H9 (cell line): Measurements from ENCODE around the gene ZNF14. TPM values are rescaled to one million over a fixed set of nuclear protein-coding genes. Genes with fewer than 3 reads are reported as not detected.

Experiments used
- DNase-seq: peaks from one replicate; pipeline ENCODE4 v3.0.0-alpha.2; 2017
- H2AFZ ChIP-seq: one replicate; pipeline ENCODE4 v1.6.1; 2013; ENCODE audit warnings: mild to moderate bottlenecking, low read length, control low read depth, moderate library complexity
- H2AK5ac ChIP-seq: 2 replicates; pipeline ENCODE4 v1.6.1; 2013; ENCODE audit warnings: low read length, control low read depth, mixed read lengths; ENCODE audit not compliant: insufficient read length
- H2BK120ac ChIP-seq: one replicate; pipeline ENCODE4 v1.6.1; 2013; ENCODE audit warnings: low read depth, mild to moderate bottlenecking, low read length, control low read depth, inconsistent platforms; ENCODE audit not compliant: poor library complexity, severe bottlenecking
- H2BK12ac ChIP-seq: 2 replicates; pipeline ENCODE4 v1.6.1; 2013; ENCODE audit warnings: low read length, control low read depth, mixed read lengths, low read depth; ENCODE audit not compliant: insufficient read length
- H2BK15ac ChIP-seq: 2 replicates; pipeline ENCODE4 v1.6.1; 2013; ENCODE audit warnings: low read depth, low read length, control low read depth
- H2BK20ac ChIP-seq: one replicate; pipeline ENCODE4 v1.6.1; 2013; ENCODE audit warnings: low read depth, mild to moderate bottlenecking, low read length, control low read depth, inconsistent platforms; ENCODE audit not compliant: poor library complexity, severe bottlenecking
- H2BK5ac ChIP-seq: 2 replicates; pipeline ENCODE4 v1.6.1; 2013; ENCODE audit warnings: low read length, control low read depth, mixed read lengths; ENCODE audit not compliant: insufficient read length
- H3K14ac ChIP-seq: 2 replicates; pipeline ENCODE4 v1.6.1; 2013; ENCODE audit warnings: low read length, control low read depth; ENCODE audit not compliant: insufficient read depth
- H3K18ac ChIP-seq: 2 replicates; pipeline ENCODE4 v1.6.1; 2013; ENCODE audit warnings: low read depth, mild to moderate bottlenecking, mixed read lengths, low read length, control low read depth; ENCODE audit not compliant: insufficient read length
- H3K23ac ChIP-seq: 2 replicates; pipeline ENCODE4 v1.6.1; 2013; ENCODE audit warnings: low read length, control low read depth, mixed read lengths, low read depth; ENCODE audit not compliant: insufficient read length
- H3K23me2 ChIP-seq: 2 replicates; pipeline ENCODE4 v1.6.1; 2013; ENCODE audit warnings: low read depth, mild to moderate bottlenecking, mixed read lengths, low read length, control low read depth; ENCODE audit not compliant: insufficient read length, poor library complexity, severe bottlenecking
- H3K27ac ChIP-seq: 2 replicates; pipeline ENCODE4 v1.5.1; 2013; ENCODE audit warnings: low read length, control low read depth, mixed read lengths, low read depth; ENCODE audit not compliant: insufficient read length
- H3K27me3 ChIP-seq: 2 replicates; pipeline ENCODE4 v1.6.1; 2013; ENCODE audit warnings: low read length, control low read depth, inconsistent platforms; ENCODE audit not compliant: insufficient read depth
- H3K4ac ChIP-seq: 2 replicates; pipeline ENCODE4 v1.6.1; 2013; ENCODE audit warnings: low read depth, mild to moderate bottlenecking, control low read depth, inconsistent platforms, low read length, moderate library complexity
- H3K4me1 ChIP-seq: 2 replicates; pipeline ENCODE4 v1.6.1; 2013; ENCODE audit warnings: low read length, control low read depth, inconsistent platforms; ENCODE audit not compliant: insufficient read depth
- H3K4me2 ChIP-seq: 2 replicates; pipeline ENCODE4 v1.6.1; 2013; ENCODE audit warnings: low read length, control low read depth, mixed read lengths; ENCODE audit not compliant: insufficient read length, insufficient read depth
- H3K56ac ChIP-seq: 2 replicates; pipeline ENCODE4 v1.6.1; 2013; ENCODE audit warnings: low read depth, mild to moderate bottlenecking, mixed read lengths, low read length, control low read depth; ENCODE audit not compliant: insufficient read length
- H3K79me1 ChIP-seq: 2 replicates; pipeline ENCODE4 v1.6.1; 2013; ENCODE audit warnings: low read depth, mild to moderate bottlenecking, moderate library complexity, low read length, control low read depth, inconsistent platforms; ENCODE audit not compliant: insufficient read depth, poor library complexity, severe bottlenecking
- H3K79me2 ChIP-seq: 2 replicates; pipeline ENCODE4 v1.6.1; 2013; ENCODE audit warnings: low read length, control low read depth, inconsistent platforms; ENCODE audit not compliant: insufficient read depth
- H3K9ac ChIP-seq: 2 replicates; pipeline ENCODE4 v1.6.1; 2013; ENCODE audit warnings: low read length, control low read depth, mixed read lengths; ENCODE audit not compliant: insufficient read length; ENCODE audit errors: extremely low read depth
- H3K9me3 ChIP-seq: one replicate; pipeline ENCODE4 v1.6.1; 2013; ENCODE audit warnings: low read depth, low read length, inconsistent platforms; ENCODE audit not compliant: control insufficient read depth
- H3T11ph ChIP-seq: one replicate; pipeline ENCODE4 v1.6.1; 2013; ENCODE audit warnings: mild to moderate bottlenecking, low read length, control low read depth, inconsistent platforms
- H4K20me1 ChIP-seq: one replicate; pipeline ENCODE4 v1.6.1; 2013; ENCODE audit not compliant: control insufficient read depth, insufficient read length, insufficient read depth
- H4K5ac ChIP-seq: 2 replicates; pipeline ENCODE4 v1.6.1; 2013; ENCODE audit warnings: low read depth, mild to moderate bottlenecking, mixed read lengths, low read length, control low read depth; ENCODE audit not compliant: insufficient read length
- H4K8ac ChIP-seq: replicated peaks from 2 replicates; pipeline ENCODE4 v1.6.1; 2013; ENCODE audit warnings: low read length, control low read depth, mixed read lengths, low read depth; ENCODE audit not compliant: insufficient read length
- H4K91ac ChIP-seq: 2 replicates; pipeline ENCODE4 v1.6.1; 2013; ENCODE audit warnings: low read depth, mild to moderate bottlenecking, moderate library complexity, mixed read lengths, low read length, control low read depth; ENCODE audit not compliant: insufficient read length
- H3K27ac Mint-ChIP-seq, 3 experiments: 2 replicates in 2 of 3; 3 replicates in 1 of 3; pipeline ENCODE4 v1.8.0; 2020 to 2021; ENCODE audit warnings: mixed read lengths in 3 of 3, mild to moderate bottlenecking in 1 of 3, moderate library complexity in 1 of 3
- H3K27me3 Mint-ChIP-seq: 2 replicates; pipeline ENCODE4 v1.8.0; 2021; ENCODE audit warnings: low read depth, mild to moderate bottlenecking, moderate library complexity, mixed read lengths
- H3K36me3 Mint-ChIP-seq, 3 experiments: 2 replicates in 2 of 3; 3 replicates in 1 of 3; pipeline ENCODE4 v1.8.0; 2020 to 2021; ENCODE audit warnings: low read depth in 3 of 3, mixed read lengths in 3 of 3; ENCODE audit not compliant: insufficient read depth in 1 of 3
- H3K4me1 Mint-ChIP-seq, 2 experiments: 2 replicates each; pipeline ENCODE4 v1.8.0; 2020; ENCODE audit warnings: mixed read lengths in 2 of 2
- H3K4me3 Mint-ChIP-seq, 2 experiments: 2 replicates in 1 of 2; 3 replicates in 1 of 2; pipeline ENCODE4 v1.8.0; 2020 to 2021; ENCODE audit warnings: mild to moderate bottlenecking in 2 of 2, mixed read lengths in 2 of 2, moderate library complexity in 1 of 2
- H3K9me3 Mint-ChIP-seq, 2 experiments: 2 replicates in 1 of 2; 3 replicates in 1 of 2; pipeline ENCODE4 v1.8.0; 2020; ENCODE audit warnings: mild to moderate bottlenecking in 2 of 2, mixed read lengths in 2 of 2, moderate library complexity in 1 of 2
- WGBS: extraction: QIAGEN DNeasy Blood & Tissue Kit; methylation state at CpG from one replicate; pipeline ENCODE4 v1.1.7; 2013; ENCODE audit warnings: missing lambda C conversion rate, low lambda C conversion rate, mixed read lengths; ENCODE audit not compliant: insufficient read length; ENCODE audit errors: extremely low coverage; 5-methylcytosine and 5-hydroxymethylcytosine counted together
- total RNA-seq: library from RNA; stranded (reverse); gene quantifications from 2 replicates; pipeline ENCODE4 v1.2.1, GENCODE V29; 2021
- TF ChIP-seq, protein P1 (sequence below): fragments of 200-600 bp; sonication (generic); conservative IDR thresholded peaks from 3 replicates; pipeline ENCODE4 v1.8.0; 2021; ENCODE audit warnings: antibody characterized with exemption, mild to moderate bottlenecking

ZNF14 gene
- total RNA-seq, 1 experiment from 2014 or later, result 8.3 TPM

- no peak overlapping the region for H3T11ph ChIP-seq
- H2BK5ac ChIP-seq, result no peak overlapping the region
- no peak overlapping the region for H3K56ac ChIP-seq
- Mint-ChIP-seq H3K4me1 (no peaks in the 10 kb centered on the region; a peak in 1 of 4 replicates), H3K27me3 (peaks cover 32% of the 10 kb centered on the region), H3K36me3 (peaks cover 0 to 6% (median 0%) of the 10 kb centered on the region in 3 experiments; a peak in 2 of 7 replicates), H3K4me3 (no peak overlapping the region), H3K27ac (no peak overlapping the region), H3K9me3 (peaks cover 13 to 15% of the 10 kb centered on the region in 2 experiments; a peak in 4 of 5 replicates)
- no peak overlapping the region for H2BK20ac ChIP-seq
- no peaks in the 10 kb centered on the region for H4K20me1 ChIP-seq
- H3K14ac ChIP-seq, result no peak overlapping the region
- H2BK120ac ChIP-seq, result no peak overlapping the region
- H3K27me3 ChIP-seq, result no peaks in the 10 kb centered on the region
- DNase-seq, result peak; percentile 21
- no peaks in the 10 kb centered on the region for H3K23me2 ChIP-seq
- H3K27ac ChIP-seq, result no peak overlapping the region
- H3K4ac ChIP-seq, result no peak overlapping the region
- H3K4me2 ChIP-seq, result no peak overlapping the region
- H2BK12ac ChIP-seq, result no peak overlapping the region
- H3K23ac ChIP-seq, result no peak overlapping the region
- no peak overlapping the region for H3K18ac ChIP-seq
- no CpG with 5 or more reads among the region's 18 CpGs for WGBS
- H3K79me1 ChIP-seq, result no peaks in the 10 kb centered on the region
- H2AFZ ChIP-seq, result no peak overlapping the region
- H3K79me2 ChIP-seq, result no peaks in the 10 kb centered on the region
- no peaks in the 10 kb centered on the region for H3K4me1 ChIP-seq
- no peak overlapping the region for H4K91ac ChIP-seq
- no peak overlapping the region for H2AK5ac ChIP-seq
- H2BK15ac ChIP-seq, result no peak overlapping the region
- H3K9ac ChIP-seq, result no peak overlapping the region
- no peak overlapping the region for H4K8ac ChIP-seq
- H3K9me3 ChIP-seq, result no peaks in the 10 kb centered on the region
- no peak overlapping the region for H4K5ac ChIP-seq
- TF ChIP-seq, protein P1, sequence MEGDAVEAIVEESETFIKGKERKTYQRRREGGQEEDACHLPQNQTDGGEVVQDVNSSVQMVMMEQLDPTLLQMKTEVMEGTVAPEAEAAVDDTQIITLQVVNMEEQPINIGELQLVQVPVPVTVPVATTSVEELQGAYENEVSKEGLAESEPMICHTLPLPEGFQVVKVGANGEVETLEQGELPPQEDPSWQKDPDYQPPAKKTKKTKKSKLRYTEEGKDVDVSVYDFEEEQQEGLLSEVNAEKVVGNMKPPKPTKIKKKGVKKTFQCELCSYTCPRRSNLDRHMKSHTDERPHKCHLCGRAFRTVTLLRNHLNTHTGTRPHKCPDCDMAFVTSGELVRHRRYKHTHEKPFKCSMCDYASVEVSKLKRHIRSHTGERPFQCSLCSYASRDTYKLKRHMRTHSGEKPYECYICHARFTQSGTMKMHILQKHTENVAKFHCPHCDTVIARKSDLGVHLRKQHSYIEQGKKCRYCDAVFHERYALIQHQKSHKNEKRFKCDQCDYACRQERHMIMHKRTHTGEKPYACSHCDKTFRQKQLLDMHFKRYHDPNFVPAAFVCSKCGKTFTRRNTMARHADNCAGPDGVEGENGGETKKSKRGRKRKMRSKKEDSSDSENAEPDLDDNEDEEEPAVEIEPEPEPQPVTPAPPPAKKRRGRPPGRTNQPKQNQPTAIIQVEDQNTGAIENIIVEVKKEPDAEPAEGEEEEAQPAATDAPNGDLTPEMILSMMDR, result no peak
Measured at GRCh38 chr19:19740755-19741154, 7.8 kb upstream of the ZNF14 start.
